WTC11 (cell line): Measurements from ENCODE around the gene MTA3.

Experiments used
- HMGXB4 ChIP-seq: sonication (generic); formaldehyde crosslinking; IDR thresholded peaks from 2 replicates; pipeline ENCODE4 v1.8.1; 2023; ENCODE audit warnings: mild to moderate bottlenecking, moderate library complexity, missing genetic modification reagents
- MAX ChIP-seq: sonication (generic); formaldehyde crosslinking; IDR thresholded peaks from 2 replicates; pipeline ENCODE4 v1.8.0; 2022; ENCODE audit warnings: mild to moderate bottlenecking, missing genetic modification reagents
- NFYB ChIP-seq: sonication (generic); formaldehyde crosslinking; conservative IDR thresholded peaks from 2 replicates; pipeline ENCODE4 v1.8.0; 2022; ENCODE audit warnings: low read depth, missing genetic modification reagents
- ZNF219 ChIP-seq: sonication (generic); formaldehyde crosslinking; IDR thresholded peaks from 2 replicates; pipeline ENCODE4 v1.8.0; 2023; ENCODE audit warnings: missing genetic modification reagents, mild to moderate bottlenecking, borderline replicate concordance
- TF ChIP-seq, protein P1 (sequence below): fragments of 200-600 bp; IDR thresholded peaks from 2 replicates; pipeline ENCODE4 v1.8.0; 2022; ENCODE audit warnings: antibody characterized with exemption
- TF ChIP-seq, protein P2 (sequence below): sonication (generic); formaldehyde crosslinking; IDR thresholded peaks from 2 replicates; pipeline ENCODE4 v1.8.1; 2022; ENCODE audit warnings: low read depth, missing genetic modification reagents, borderline replicate concordance

DNA sequence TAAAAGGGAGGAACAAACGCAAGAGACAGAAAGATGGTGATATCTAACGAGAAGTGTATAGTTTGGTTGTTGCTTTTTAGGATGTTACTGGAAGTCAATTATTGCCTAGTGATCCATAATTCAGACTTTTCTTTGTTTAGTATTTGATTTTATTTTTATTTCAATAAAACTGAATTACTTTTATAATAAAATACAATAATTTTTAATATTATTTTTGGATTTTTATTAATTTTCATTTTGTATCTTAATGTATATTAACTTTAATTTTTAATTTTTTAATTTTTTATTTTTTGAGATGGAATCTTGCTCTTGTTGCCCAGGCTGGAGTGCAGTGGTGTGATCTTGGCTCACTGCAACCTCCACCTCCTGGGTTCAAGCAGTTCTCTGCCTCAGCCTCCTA is 55.6 kb downstream of the MTA3 start:
- TF ChIP-seq, protein P1, sequence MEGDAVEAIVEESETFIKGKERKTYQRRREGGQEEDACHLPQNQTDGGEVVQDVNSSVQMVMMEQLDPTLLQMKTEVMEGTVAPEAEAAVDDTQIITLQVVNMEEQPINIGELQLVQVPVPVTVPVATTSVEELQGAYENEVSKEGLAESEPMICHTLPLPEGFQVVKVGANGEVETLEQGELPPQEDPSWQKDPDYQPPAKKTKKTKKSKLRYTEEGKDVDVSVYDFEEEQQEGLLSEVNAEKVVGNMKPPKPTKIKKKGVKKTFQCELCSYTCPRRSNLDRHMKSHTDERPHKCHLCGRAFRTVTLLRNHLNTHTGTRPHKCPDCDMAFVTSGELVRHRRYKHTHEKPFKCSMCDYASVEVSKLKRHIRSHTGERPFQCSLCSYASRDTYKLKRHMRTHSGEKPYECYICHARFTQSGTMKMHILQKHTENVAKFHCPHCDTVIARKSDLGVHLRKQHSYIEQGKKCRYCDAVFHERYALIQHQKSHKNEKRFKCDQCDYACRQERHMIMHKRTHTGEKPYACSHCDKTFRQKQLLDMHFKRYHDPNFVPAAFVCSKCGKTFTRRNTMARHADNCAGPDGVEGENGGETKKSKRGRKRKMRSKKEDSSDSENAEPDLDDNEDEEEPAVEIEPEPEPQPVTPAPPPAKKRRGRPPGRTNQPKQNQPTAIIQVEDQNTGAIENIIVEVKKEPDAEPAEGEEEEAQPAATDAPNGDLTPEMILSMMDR, result no peak
- TF ChIP-seq HMGXB4 (CRISPR knock-in tag) (no peak), NFYB (CRISPR knock-in tag) (no peak), MAX (no peak), ZNF219 (CRISPR knock-in tag) (no peak)
- TF ChIP-seq, protein P2, sequence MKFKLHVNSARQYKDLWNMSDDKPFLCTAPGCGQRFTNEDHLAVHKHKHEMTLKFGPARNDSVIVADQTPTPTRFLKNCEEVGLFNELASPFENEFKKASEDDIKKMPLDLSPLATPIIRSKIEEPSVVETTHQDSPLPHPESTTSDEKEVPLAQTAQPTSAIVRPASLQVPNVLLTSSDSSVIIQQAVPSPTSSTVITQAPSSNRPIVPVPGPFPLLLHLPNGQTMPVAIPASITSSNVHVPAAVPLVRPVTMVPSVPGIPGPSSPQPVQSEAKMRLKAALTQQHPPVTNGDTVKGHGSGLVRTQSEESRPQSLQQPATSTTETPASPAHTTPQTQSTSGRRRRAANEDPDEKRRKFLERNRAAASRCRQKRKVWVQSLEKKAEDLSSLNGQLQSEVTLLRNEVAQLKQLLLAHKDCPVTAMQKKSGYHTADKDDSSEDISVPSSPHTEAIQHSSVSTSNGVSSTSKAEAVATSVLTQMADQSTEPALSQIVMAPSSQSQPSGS (CRISPR knock-in tag), result no peak
